Epithelial cell of proximal tubule (primary cell): Measurements from ENCODE around the gene IL3. TPM values are rescaled to one million over a fixed set of nuclear protein-coding genes. Genes with fewer than 3 reads are reported as not detected.
"Not testable (repeated sequence)": the region's sequence is repeated elsewhere in the genome, so short reads cannot be mapped to it uniquely, and the experiment has no call there.

Experiments
- DNase-seq: peaks from one replicate; pipeline ENCODE4 v3.0.0-alpha.2; 2011; ENCODE audit warnings: low read depth
- H3K4me3 ChIP-seq: 2 replicates; pipeline ENCODE4 v1.5.1; 2011; ENCODE audit warnings: low read depth, mild to moderate bottlenecking, low read length
- CTCF ChIP-seq: conservative IDR thresholded peaks from 2 replicates; pipeline ENCODE4 v1.5.1; 2012; ENCODE audit warnings: low read depth, mild to moderate bottlenecking, low read length
- total RNA-seq: library from RNA; depleted of rRNA; stranded (reverse); fragments of >200 nt; gene quantifications from 2 replicates; pipeline ENCODE4 v1.2.3, GENCODE V29; 2015

The IL3 gene
- total RNA-seq, 1 donor from 2014 or later: not detected

- TF ChIP-seq CTCF: no peak
- no peak overlapping the region for H3K4me3 ChIP-seq
- no peak for DNase-seq
These were observed 44.1 kb downstream of the IL3 start for GRCh38 chr5:132104556-132104955.

GRCh38 chr5:132105688-132106087, 45.2 kb downstream of the IL3 start:
- no peak overlapping the region for H3K4me3 ChIP-seq
- TF ChIP-seq CTCF: no peak
- no peak for DNase-seq

GRCh38 chr5:132108495-132108894, 48.0 kb downstream of the IL3 start:
- H3K4me3 ChIP-seq, DNase-seq: not testable (repeated sequence)

GRCh38 chr5:132108957-132109356, 48.5 kb downstream of the IL3 start:
- not testable (repeated sequence) for DNase-seq, H3K4me3 ChIP-seq

GRCh38 chr5:132109494-132110053, 49.1 kb downstream of the IL3 start:
- H3K4me3 ChIP-seq: no peak overlapping the region
- no peak for DNase-seq
- TF ChIP-seq CTCF: no peak

GRCh38 chr5:132110195-132110594, 49.7 kb downstream of the IL3 start:
- no peak for TF ChIP-seq CTCF
- no peak overlapping the region for H3K4me3 ChIP-seq
- no peak for DNase-seq

GRCh38 chr5:132110930-132111329, 50.5 kb downstream of the IL3 start:
- DNase-seq: no peak
- no peak overlapping the region for H3K4me3 ChIP-seq
- no peak for TF ChIP-seq CTCF

- no peak overlapping the region for H3K4me3 ChIP-seq
- TF ChIP-seq CTCF: no peak
- no peak for DNase-seq
These were observed 51.7 kb downstream of the IL3 start for GRCh38 chr5:132112111-132112510.

Other genes with a start within 250 kb of the IL3 start
- not detected in 2 replicates for gene MEIKIN, start 115.0 kb upstream of the IL3 start, total RNA-seq
- gene ACSL6, start 49.0 kb upstream of the IL3 start, total RNA-seq: 0.35 TPM in 1 of 2 replicates, not detected in the other
- 13.2 and 19.6 TPM in 2 replicates for gene CSF2, start 13.1 kb downstream of the IL3 start, total RNA-seq
- 33.6 and 92.0 TPM in 2 replicates for gene P4HA2, start 167.2 kb downstream of the IL3 start, total RNA-seq
- 85.7 and 129 TPM in 2 replicates for gene PDLIM4, start 197.0 kb downstream of the IL3 start, total RNA-seq
- gene SLC22A4, start 233.7 kb downstream of the IL3 start, total RNA-seq: 0.75 and 1.6 TPM in 2 replicates